Lower lobe of right lung (tissue), 2 donors: ENCODE measurements around the gene TMEFF2. TPM values are rescaled to one million over a fixed set of nuclear protein-coding genes. Genes with fewer than 3 reads are reported as not detected.

Source experiments
- ATAC-seq, 2 donors: fragments of 200-7000 bp; cut with Tn5 transposase; one replicate each; pipeline ENCODE4 v1.9.1; 2020 to 2022; ENCODE audit warnings: mild to moderate bottlenecking in 2 of 2, moderate library complexity in 2 of 2
- DNase-seq: peaks from one replicate; pipeline ENCODE4 v3.0.0-alpha.2; 2020
- H3K27ac ChIP-seq: fragments of 200-600 bp; one replicate; pipeline ENCODE4 v1.8.0; 2022
- H3K27me3 ChIP-seq: fragments of 200-600 bp; one replicate; pipeline ENCODE4 v1.8.0; 2022; ENCODE audit warnings: low read depth
- H3K36me3 ChIP-seq: fragments of 200-600 bp; one replicate; pipeline ENCODE4 v1.8.0; 2022; ENCODE audit warnings: mild to moderate bottlenecking
- H3K4me1 ChIP-seq: fragments of 200-600 bp; one replicate; pipeline ENCODE4 v1.8.0; 2022
- H3K4me3 ChIP-seq: fragments of 200-600 bp; one replicate; pipeline ENCODE4 v1.8.0; 2022; ENCODE audit warnings: mild to moderate bottlenecking
- H3K9me3 ChIP-seq: fragments of 200-600 bp; one replicate; pipeline ENCODE4 v1.8.0; 2022
- CTCF ChIP-seq: fragments of 200-600 bp; IDR thresholded peaks from one replicate; pipeline ENCODE4 v1.8.0; 2022; ENCODE audit warnings: antibody characterized with exemption, mild to moderate bottlenecking
- intact Hi-C: fragments of 100-400 bp; cut with DNase I; formaldehyde crosslinking; loops from one replicate; pipeline ENCODE4 v1.11.0; 2022
- total RNA-seq: library from RNA; stranded (reverse); fragmentation: NEBNext Ultra II Directional; extraction: Animal tissue kit (Norgen Biotek cat#: 25700); gene quantifications from one replicate; pipeline ENCODE4 v1.2.1, GENCODE V29; 2021
- donor health status: DM: no; HTN: yes; CAD: no; lungs with severe emphysema.

Gene TMEFF2
- total RNA-seq, 1 donor from 2014 or later: not detected

GRCh38 chr2:191917430-191917881, 277.3 kb downstream of the TMEFF2 start:
- TF ChIP-seq CTCF: no peak
- Histone ChIP-seq H3K4me1 (no peaks in the 10 kb centered on the region), H3K9me3 (no peaks in the 10 kb centered on the region), H3K27ac (no peak overlapping the region), H3K36me3 (no peaks in the 10 kb centered on the region), H3K4me3 (no peak overlapping the region), H3K27me3 (no peaks in the 10 kb centered on the region)
- ATAC-seq (no peak), DNase-seq (no peak)
- intact Hi-C loops: no loop called here

DNA sequence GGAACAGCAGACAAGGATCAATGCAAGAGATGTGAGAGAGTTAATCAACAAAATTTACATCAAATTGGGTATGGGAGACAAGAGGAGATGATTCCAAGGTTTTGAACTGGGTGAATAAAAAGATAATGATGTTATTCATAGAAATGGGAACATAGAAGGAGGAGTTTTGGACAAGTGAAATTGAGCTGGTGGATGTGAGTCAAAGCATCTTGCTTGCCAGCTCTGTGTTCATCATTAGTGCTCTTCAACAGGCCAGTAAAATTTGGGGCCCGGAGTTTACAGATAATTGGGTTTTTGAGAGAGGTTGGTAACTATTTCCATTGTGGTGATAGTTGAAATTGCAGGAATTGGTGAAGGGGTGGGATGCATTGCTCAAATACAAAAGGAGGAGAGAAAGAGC, 277.9 kb downstream of the TMEFF2 start:
- intact Hi-C loops: no loop called here
- Histone ChIP-seq H3K27ac (no peak overlapping the region), H3K9me3 (no peaks in the 10 kb centered on the region), H3K27me3 (no peaks in the 10 kb centered on the region), H3K4me1 (no peaks in the 10 kb centered on the region), H3K4me3 (no peak overlapping the region), H3K36me3 (no peaks in the 10 kb centered on the region)
- TF ChIP-seq CTCF: no peak
- DNase-seq: no peak
- ATAC-seq: no peak

- no peak for TF ChIP-seq CTCF
- Histone ChIP-seq H3K27ac (no peak overlapping the region), H3K9me3 (no peaks in the 10 kb centered on the region), H3K4me1 (no peaks in the 10 kb centered on the region), H3K27me3 (no peaks in the 10 kb centered on the region), H3K4me3 (no peak overlapping the region), H3K36me3 (no peaks in the 10 kb centered on the region)
- ATAC-seq: no peak
- intact Hi-C loops: no loop called here
- DNase-seq: no peak
Measured at GRCh38 chr2:191915750-191916149, 279.0 kb downstream of the TMEFF2 start.

GRCh38 chr2:191913796-191914195, 280.9 kb downstream of the TMEFF2 start:
- intact Hi-C loops: no loop called here
- no peaks in the 10 kb centered on the region for H3K9me3 ChIP-seq
- H3K27ac ChIP-seq: no peak overlapping the region
- H3K36me3 ChIP-seq: no peaks in the 10 kb centered on the region
- H3K27me3 ChIP-seq: no peaks in the 10 kb centered on the region
- no peaks in the 10 kb centered on the region for H3K4me1 ChIP-seq
- no peak overlapping the region for H3K4me3 ChIP-seq
- no peak for ATAC-seq
- no peak for DNase-seq
- TF ChIP-seq CTCF: no peak

- ATAC-seq (no peak), DNase-seq (no peak)
- Histone ChIP-seq H3K4me1 (no peaks in the 10 kb centered on the region), H3K36me3 (no peaks in the 10 kb centered on the region), H3K9me3 (no peaks in the 10 kb centered on the region), H3K27ac (no peak overlapping the region), H3K4me3 (no peak overlapping the region), H3K27me3 (no peaks in the 10 kb centered on the region)
- intact Hi-C loops: no loop called here
- no peak for TF ChIP-seq CTCF
Measured at GRCh38 chr2:191912764-191913163, 282.0 kb downstream of the TMEFF2 start.

DNA sequence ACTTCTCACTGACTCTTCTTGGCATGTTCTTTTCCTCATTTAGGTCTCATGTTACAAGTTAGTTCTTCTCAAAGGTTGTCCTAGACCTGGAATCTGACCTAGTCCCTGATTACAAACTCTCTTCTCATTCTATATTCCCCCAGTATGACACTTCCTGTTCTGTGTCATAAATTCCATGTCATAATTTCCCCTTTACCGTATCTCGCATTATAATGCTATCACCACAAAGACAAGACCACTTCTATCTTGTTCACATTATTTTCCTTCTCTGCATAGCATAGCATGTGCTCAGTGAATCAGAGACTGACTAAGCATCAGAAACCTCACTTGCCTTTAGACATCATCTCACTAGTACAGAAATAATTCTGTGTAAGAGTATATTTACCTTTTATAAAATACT, 284.2 kb downstream of the TMEFF2 start:
- H3K27me3 ChIP-seq: no peaks in the 10 kb centered on the region
- intact Hi-C loops: no loop called here
- peaks cover 6% of the 10 kb centered on the region for H3K4me1 ChIP-seq
- no peak for ATAC-seq
- H3K9me3 ChIP-seq: no peaks in the 10 kb centered on the region
- DNase-seq: no peak
- no peak overlapping the region for H3K27ac ChIP-seq
- H3K4me3 ChIP-seq: no peak overlapping the region
- H3K36me3 ChIP-seq: no peaks in the 10 kb centered on the region
- no peak for TF ChIP-seq CTCF
